ENCODE measurements around the gene MOGAT3. TPM values are rescaled to one million over a fixed set of nuclear protein-coding genes. Genes with fewer than 3 reads are reported as not detected.

MOGAT3 gene
- total and polyA plus RNA-seq, 9 of the 15 experiments (the other 6 are each of a cell fraction or from before 2014, with no cell fraction given), result 0.07 to 0.17 (median 0.13) TPM; not detected in 6

- CTCF ChIA-PET (ENCODE audit: low intra/inter-chr PET ratio), result no interaction called here
- BruUV-seq (replicated peaks), result no TSS peak
- Histone ChIP-seq H2AFZ (ENCODE audit: low read depth, low read length) (no peak overlapping the region), H3K9ac (ENCODE audit: insufficient read depth in 1 of 2, low read depth in 2 of 2, low read length in 2 of 2) (no peak overlapping the region; a peak in 1 of 4 replicates), H3K4me3 (no peak overlapping the region), H3K27me3 (ENCODE audit: control insufficient read depth in 2 of 2, insufficient read depth in 2 of 2, low read length in 2 of 2) (peaks cover 0 to 7% of the 10 kb centered on the region in 2 experiments; a peak in 1 of 5 replicates), H3K9me3 (replicated peaks; ENCODE audit: control insufficient read depth, insufficient read depth, low read depth, low read length) (no peaks in the 10 kb centered on the region), H4K20me1 (replicated peaks; ENCODE audit: control insufficient read depth, insufficient read depth, low read length) (no peaks in the 10 kb centered on the region), H3K36me3 (ENCODE audit: control insufficient read depth, insufficient read depth, low read length) (peaks cover 11% of the 10 kb centered on the region; the same call in 1 of the 3 replicates), H3K9me1 (ENCODE audit: control insufficient read depth, insufficient read depth, low read length) (no peaks in the 10 kb centered on the region), H3K27ac (ENCODE audit: extremely low read depth, low read depth, low read length) (no peak overlapping the region), H3K79me2 (ENCODE audit: control insufficient read depth, insufficient read depth, low read length) (no peaks in the 10 kb centered on the region), H3K4me1 (replicated peaks in 1 of 2; ENCODE audit: control insufficient read depth in 2 of 2, insufficient read depth in 2 of 2, low read length in 2 of 2) (peaks cover 9 to 42% of the 10 kb centered on the region in 2 experiments), H3K4me2 (ENCODE audit: insufficient read depth, low read length) (no peak overlapping the region)
- intact Hi-C loops (cut with micrococcal nuclease), result no loop called here
- in situ Hi-C loops (cut with MboI), result no loop called here
- no peak for DNase-seq (ENCODE audit: extremely low read depth in 1 of 4, low spot score in 3 of 4)
- POLR2A ChIA-PET, result interaction anchor here (0.6 to 1.5 kb wide), 2 partner anchors 13 to 36 kb away, joined by 3 to 8 read pairs; no protein-coding TSS in a partner anchor
- ATAC-seq, result no peak
- 70% methylated on average over 5 of the region's 5 CpGs for WGBS (ENCODE audit: insufficient coverage, low coverage, missing lambda C conversion rate)
- no peak for FAIRE-seq
- TF ChIP-seq HMBOX1 (IDR thresholded peaks at IDR 0.05), result no peak
- no peak for TF ChIP-seq DMBX1 (CRISPR knock-in tag; IDR thresholded peaks at IDR 0.05; ENCODE audit: borderline replicate concordance)
- TF ChIP-seq ADNP (tag; IDR thresholded peaks at IDR 0.05), result no peak
- no peak for TF ChIP-seq CREB3 (tag; conservative IDR thresholded peaks at IDR 0.05; ENCODE audit: low read depth)
- no peak for TF ChIP-seq MYBL2 (IDR thresholded peaks at IDR 0.05; ENCODE audit: low read depth)
- TF ChIP-seq MYBL2 (CRISPR knock-in tag; IDR thresholded peaks at IDR 0.05; ENCODE audit: borderline replicate concordance), result no peak
- TF ChIP-seq, protein P1, sequence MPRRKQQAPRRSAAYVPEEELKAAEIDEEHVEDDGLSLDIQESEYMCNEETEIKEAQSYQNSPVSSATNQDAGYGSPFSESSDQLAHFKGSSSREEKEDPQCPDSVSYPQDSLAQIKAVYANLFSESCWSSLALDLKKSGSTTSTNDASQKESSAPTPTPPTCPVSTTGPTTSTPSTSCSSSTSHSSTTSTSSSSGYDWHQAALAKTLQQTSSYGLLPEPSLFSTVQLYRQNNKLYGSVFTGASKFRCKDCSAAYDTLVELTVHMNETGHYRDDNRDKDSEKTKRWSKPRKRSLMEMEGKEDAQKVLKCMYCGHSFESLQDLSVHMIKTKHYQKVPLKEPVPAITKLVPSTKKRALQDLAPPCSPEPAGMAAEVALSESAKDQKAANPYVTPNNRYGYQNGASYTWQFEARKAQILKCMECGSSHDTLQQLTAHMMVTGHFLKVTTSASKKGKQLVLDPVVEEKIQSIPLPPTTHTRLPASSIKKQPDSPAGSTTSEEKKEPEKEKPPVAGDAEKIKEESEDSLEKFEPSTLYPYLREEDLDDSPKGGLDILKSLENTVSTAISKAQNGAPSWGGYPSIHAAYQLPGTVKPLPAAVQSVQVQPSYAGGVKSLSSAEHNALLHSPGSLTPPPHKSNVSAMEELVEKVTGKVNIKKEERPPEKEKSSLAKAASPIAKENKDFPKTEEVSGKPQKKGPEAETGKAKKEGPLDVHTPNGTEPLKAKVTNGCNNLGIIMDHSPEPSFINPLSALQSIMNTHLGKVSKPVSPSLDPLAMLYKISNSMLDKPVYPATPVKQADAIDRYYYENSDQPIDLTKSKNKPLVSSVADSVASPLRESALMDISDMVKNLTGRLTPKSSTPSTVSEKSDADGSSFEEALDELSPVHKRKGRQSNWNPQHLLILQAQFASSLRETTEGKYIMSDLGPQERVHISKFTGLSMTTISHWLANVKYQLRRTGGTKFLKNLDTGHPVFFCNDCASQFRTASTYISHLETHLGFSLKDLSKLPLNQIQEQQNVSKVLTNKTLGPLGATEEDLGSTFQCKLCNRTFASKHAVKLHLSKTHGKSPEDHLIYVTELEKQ (CRISPR knock-in tag; IDR thresholded peaks at IDR 0.05), result no peak
- no peak for TF ChIP-seq FOXA3 (CRISPR knock-in tag; conservative IDR thresholded peaks at IDR 0.05 in 1 of 2, IDR thresholded peaks at IDR 0.05 in 1 of 2)
- no peak for TF ChIP-seq CREB5 (CRISPR knock-in tag; IDR thresholded peaks at IDR 0.05)
- TF ChIP-seq RBM14 (IDR thresholded peaks at IDR 0.05; ENCODE audit: borderline replicate concordance, insufficient read depth, low read depth, low read length), result no peak
- TF ChIP-seq KLF13 (tag; IDR thresholded peaks at IDR 0.05; ENCODE audit: borderline replicate concordance, low read depth), result no peak
- no peak for TF ChIP-seq ID3 (CRISPR knock-in tag; IDR thresholded peaks at IDR 0.05)
- no peak for TF ChIP-seq ID3 (tag; IDR thresholded peaks at IDR 0.05)
- TF ChIP-seq FOXM1 (IDR thresholded peaks at IDR 0.05; ENCODE audit: low read depth), result no peak
- no peak for TF ChIP-seq FOXM1 (CRISPR knock-in tag; IDR thresholded peaks at IDR 0.05; ENCODE audit: low read depth)
These were observed 1.7 kb upstream of the MOGAT3 start for GRCh38 chr7:101202603-101202918.

All from K562 (cell line).